WERI-Rb-1 (cell line): ENCODE measurements around the gene FN1.

Experiments used
- DNase-seq: peaks from one replicate; pipeline ENCODE4 v3.0.0-alpha.2; 2020
- H3K27ac ChIP-seq: fragments of 250-450 bp; sonication (Bioruptor Pico); 2 replicates; pipeline ENCODE4 v1.5.1; 2020; ENCODE audit warnings: mild to moderate bottlenecking, moderate library complexity
- H3K27me3 ChIP-seq: fragments of 250-450 bp; sonication (Bioruptor Pico); 2 replicates; pipeline ENCODE4 v1.5.1; 2021; ENCODE audit warnings: mild to moderate bottlenecking, low read depth, moderate library complexity; ENCODE audit not compliant: insufficient read depth, severe bottlenecking
- H3K36me3 ChIP-seq: fragments of 250-450 bp; sonication (Bioruptor Pico); 2 replicates; pipeline ENCODE4 v1.5.1; 2020; ENCODE audit warnings: mild to moderate bottlenecking, moderate library complexity
- H3K4me3 ChIP-seq: 2 replicates; pipeline ENCODE4 v1.5.1; 2011; ENCODE audit warnings: low read depth, mild to moderate bottlenecking, control low read depth, low read length
- H3K9me3 ChIP-seq: fragments of 250-450 bp; sonication (Bioruptor Pico); 2 replicates; pipeline ENCODE4 v1.5.1; 2021; ENCODE audit warnings: mild to moderate bottlenecking, moderate library complexity; ENCODE audit not compliant: severe bottlenecking
- TF ChIP-seq, protein P1 (sequence below): IDR thresholded peaks from 2 replicates; pipeline ENCODE4 v1.5.1; 2011; ENCODE audit warnings: low read depth, mild to moderate bottlenecking, control low read depth, inconsistent platforms, low read length

The FN1 gene

DNA sequence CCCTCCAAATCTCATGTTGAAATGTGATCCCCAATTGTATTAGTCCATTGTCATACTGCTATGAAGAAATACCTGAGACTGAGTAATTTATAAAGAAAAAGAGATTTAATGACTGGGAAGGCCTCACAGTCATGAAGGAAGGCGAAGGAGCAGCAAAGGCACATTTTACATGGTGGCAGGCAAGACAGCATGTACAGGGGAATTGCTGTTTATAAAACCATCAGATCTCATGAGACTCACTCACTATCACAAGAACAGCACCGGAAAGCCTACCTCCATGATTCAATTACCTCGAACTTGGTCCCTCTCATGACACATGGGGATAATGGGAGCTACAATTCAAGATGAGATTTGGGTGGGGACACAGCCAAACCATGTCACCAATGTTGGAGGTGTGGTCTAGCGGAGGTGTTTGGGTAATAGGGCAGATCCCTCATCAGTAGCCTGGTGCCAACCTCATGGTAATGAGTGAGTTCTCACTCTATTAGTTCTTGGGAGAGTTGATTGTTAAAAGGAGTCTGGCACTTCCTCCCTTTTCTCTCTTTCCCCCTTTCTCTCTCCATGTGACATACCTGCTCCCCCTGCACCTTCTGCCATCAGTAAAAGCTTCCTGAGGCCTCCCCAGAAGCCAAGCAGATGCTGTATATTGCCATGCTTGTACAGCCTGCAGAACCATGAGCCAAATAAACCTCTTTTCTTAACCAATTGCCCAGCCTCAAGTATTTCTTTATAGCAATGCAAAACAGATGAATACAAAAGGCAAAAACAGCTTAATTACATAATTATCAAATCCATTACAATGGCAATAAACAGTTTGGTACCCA lies 14.5 kb upstream of the FN1 start:
- no peaks in the 10 kb centered on the region for H3K36me3 ChIP-seq
- H3K4me3 ChIP-seq = no peak overlapping the region
- no peaks in the 10 kb centered on the region for H3K9me3 ChIP-seq
- TF ChIP-seq, protein P1, sequence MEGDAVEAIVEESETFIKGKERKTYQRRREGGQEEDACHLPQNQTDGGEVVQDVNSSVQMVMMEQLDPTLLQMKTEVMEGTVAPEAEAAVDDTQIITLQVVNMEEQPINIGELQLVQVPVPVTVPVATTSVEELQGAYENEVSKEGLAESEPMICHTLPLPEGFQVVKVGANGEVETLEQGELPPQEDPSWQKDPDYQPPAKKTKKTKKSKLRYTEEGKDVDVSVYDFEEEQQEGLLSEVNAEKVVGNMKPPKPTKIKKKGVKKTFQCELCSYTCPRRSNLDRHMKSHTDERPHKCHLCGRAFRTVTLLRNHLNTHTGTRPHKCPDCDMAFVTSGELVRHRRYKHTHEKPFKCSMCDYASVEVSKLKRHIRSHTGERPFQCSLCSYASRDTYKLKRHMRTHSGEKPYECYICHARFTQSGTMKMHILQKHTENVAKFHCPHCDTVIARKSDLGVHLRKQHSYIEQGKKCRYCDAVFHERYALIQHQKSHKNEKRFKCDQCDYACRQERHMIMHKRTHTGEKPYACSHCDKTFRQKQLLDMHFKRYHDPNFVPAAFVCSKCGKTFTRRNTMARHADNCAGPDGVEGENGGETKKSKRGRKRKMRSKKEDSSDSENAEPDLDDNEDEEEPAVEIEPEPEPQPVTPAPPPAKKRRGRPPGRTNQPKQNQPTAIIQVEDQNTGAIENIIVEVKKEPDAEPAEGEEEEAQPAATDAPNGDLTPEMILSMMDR = no peak
- H3K27me3 ChIP-seq = no peaks in the 10 kb centered on the region
- H3K27ac ChIP-seq = no peak overlapping the region
- no peak for DNase-seq

DNA sequence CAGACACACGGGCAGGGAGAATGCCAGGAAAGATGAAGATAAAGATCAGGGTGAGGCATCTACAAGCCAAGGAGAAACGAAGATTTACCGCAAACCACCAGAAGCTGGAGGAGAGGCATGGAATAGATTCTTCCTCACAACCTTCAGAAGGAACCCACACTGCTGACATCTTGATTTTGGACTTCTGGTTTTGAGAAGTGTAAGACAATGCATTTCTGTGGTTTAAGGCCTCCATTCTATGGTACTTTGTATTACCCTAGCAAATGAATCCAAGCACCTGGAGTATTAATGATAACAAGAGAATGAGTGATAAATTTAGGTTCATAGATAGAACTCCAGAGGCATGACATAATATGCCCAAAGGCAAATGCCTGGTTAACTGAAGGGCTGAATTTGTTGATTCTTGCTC lies 11.8 kb upstream of the FN1 start:
- TF ChIP-seq, protein P1 = no peak
- Histone ChIP-seq H3K36me3 (no peaks in the 10 kb centered on the region), H3K27ac (no peak overlapping the region), H3K4me3 (no peak overlapping the region), H3K27me3 (no peaks in the 10 kb centered on the region), H3K9me3 (no peaks in the 10 kb centered on the region)
- DNase-seq = no peak

DNA sequence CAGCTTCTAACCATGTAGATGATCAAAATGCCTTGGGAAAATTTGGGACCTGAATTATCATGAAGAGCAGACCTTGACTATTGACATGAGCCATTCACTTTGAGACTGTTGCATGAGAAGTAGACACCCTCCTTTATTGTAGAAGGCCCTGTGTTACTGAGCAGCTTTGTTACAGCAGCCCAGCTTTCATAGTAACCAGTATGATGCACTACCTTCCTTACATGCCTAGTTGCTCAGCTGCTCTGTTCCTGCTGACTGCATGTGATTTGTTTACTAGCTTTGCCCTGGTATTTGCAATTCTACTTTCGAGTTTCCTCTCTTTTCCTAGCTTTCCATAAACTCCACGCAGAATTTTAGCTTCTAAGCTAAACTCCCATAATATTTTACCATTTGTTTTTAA lies 11.2 kb upstream of the FN1 start:
- no peak for DNase-seq
- TF ChIP-seq, protein P1 = no peak
- Histone ChIP-seq H3K27me3 (no peaks in the 10 kb centered on the region), H3K27ac (no peak overlapping the region), H3K4me3 (no peak overlapping the region), H3K36me3 (no peaks in the 10 kb centered on the region), H3K9me3 (no peaks in the 10 kb centered on the region)

DNA sequence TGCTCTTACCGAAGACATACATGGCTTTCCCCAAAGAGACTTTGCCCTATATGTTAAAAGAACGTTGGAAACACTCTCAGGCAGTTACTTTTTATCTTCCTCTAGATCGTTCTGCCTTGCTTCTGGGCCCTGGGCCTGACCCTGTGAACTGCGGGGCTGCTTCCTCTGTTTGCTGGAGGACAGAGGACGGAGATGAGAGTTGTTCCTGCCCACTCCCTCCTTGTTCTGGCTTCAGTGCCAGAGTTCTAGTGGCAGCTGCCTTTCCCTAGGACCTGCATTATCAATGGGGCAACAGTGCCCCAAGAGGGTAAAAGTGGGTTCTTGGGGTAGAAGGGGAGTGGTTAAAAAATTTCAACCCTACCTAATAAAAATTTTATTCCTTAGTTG lies 6.5 kb upstream of the FN1 start:
- no peak overlapping the region for H3K4me3 ChIP-seq
- H3K36me3 ChIP-seq = no peaks in the 10 kb centered on the region
- no peaks in the 10 kb centered on the region for H3K9me3 ChIP-seq
- TF ChIP-seq, protein P1 = no peak
- DNase-seq = no peak
- H3K27me3 ChIP-seq = no peaks in the 10 kb centered on the region
- no peak overlapping the region for H3K27ac ChIP-seq

- no peaks in the 10 kb centered on the region for H3K36me3 ChIP-seq
Observed at GRCh38 chr2:215441560-215442400, 5.9 kb upstream of the FN1 start.

More at GRCh38 chr2:215441560-215442400, 5.9 kb upstream of the FN1 start:
- TF ChIP-seq, protein P1 = no peak
- Histone ChIP-seq H3K27ac (no peak overlapping the region), H3K27me3 (peaks cover 5% of the 10 kb centered on the region), H3K9me3 (no peaks in the 10 kb centered on the region), H3K4me3 (no peak overlapping the region)
- no peak for DNase-seq
